A673 (cell line): ENCODE data around the gene AKAIN1. TPM values are rescaled to one million over a fixed set of nuclear protein-coding genes. Genes with fewer than 3 reads are reported as not detected.

Experiments used
- BruUV-seq: library from RNA; stranded (reverse); fragments of 400-500 nt; replicated peaks from 2 replicates; lab custom pipeline; 2021; lab: Mats Ljungman, UMichigan
- CTCF ChIA-PET: fragments of 300-600 bp; sonication (Branson Sonifier 250); formaldehyde crosslinking; loops from one replicate; lab custom pipeline; 2022; ENCODE audit warnings: antibody characterized with exemption; lab: Charles Lee
- POLR2A ChIA-PET: fragments of 300-600 bp; sonication (Branson Sonifier 250); formaldehyde crosslinking; loops from one replicate; lab custom pipeline; 2022; ENCODE audit warnings: antibody characterized with exemption; ENCODE audit not compliant: low non-redundant PET; lab: Charles Lee
- DNase-seq: peaks from one replicate; pipeline ENCODE4 v3.0.0-alpha.2; 2015; ENCODE audit warnings: low spot score
- H3K27ac ChIP-seq: fragments of 200-600 bp; sonication (generic); 2 replicates; pipeline ENCODE4 v1.5.1; 2016; ENCODE audit warnings: mixed run types, low read depth, mild to moderate bottlenecking, mixed read lengths, antibody characterized with exemption, low read length; ENCODE audit not compliant: poor library complexity, severe bottlenecking
- H3K27me3 ChIP-seq: fragments of 200-600 bp; sonication (generic); replicated peaks from 2 replicates; pipeline ENCODE4 v1.6.1; 2017; ENCODE audit warnings: mixed run types, low read depth, mild to moderate bottlenecking, mixed read lengths, antibody characterized with exemption, low read length; ENCODE audit not compliant: insufficient read depth, poor library complexity
- H3K36me3 ChIP-seq: fragments of 200-600 bp; sonication (generic); 2 replicates; pipeline ENCODE4 v1.6.1; 2016; ENCODE audit warnings: mixed run types, mild to moderate bottlenecking, mixed read lengths, antibody characterized with exemption, low read length; ENCODE audit not compliant: insufficient read depth, poor library complexity, severe bottlenecking
- H3K4me1 ChIP-seq: fragments of 200-600 bp; sonication (generic); 2 replicates; pipeline ENCODE4 v1.6.1; 2017; ENCODE audit warnings: mixed run types, mild to moderate bottlenecking, mixed read lengths, antibody characterized with exemption, low read length; ENCODE audit not compliant: insufficient read depth, poor library complexity, severe bottlenecking
- H3K4me3 ChIP-seq: fragments of 200-600 bp; sonication (generic); 2 replicates; pipeline ENCODE4 v1.5.1; 2016; ENCODE audit warnings: low read depth, mixed run types, mild to moderate bottlenecking, mixed read lengths, low read length; ENCODE audit not compliant: poor library complexity, severe bottlenecking
- H3K9me3 ChIP-seq: fragments of 200-600 bp; sonication (generic); 2 replicates; pipeline ENCODE4 v1.6.1; 2016; ENCODE audit warnings: mixed run types, low read depth, mild to moderate bottlenecking, mixed read lengths, antibody characterized with exemption, low read length; ENCODE audit not compliant: poor library complexity, severe bottlenecking
- CTCF ChIP-seq: fragments of 300-800, 200-600 bp; sonication (generic); conservative IDR thresholded peaks from 2 replicates; pipeline ENCODE4 v1.5.1; 2017; ENCODE audit warnings: low read depth, mild to moderate bottlenecking, antibody characterized with exemption, low read length, moderate library complexity, mixed read lengths
- EZH2 ChIP-seq: fragments of 200-600 bp; sonication (generic); IDR thresholded peaks from 2 replicates; pipeline ENCODE4 v1.6.1; 2017; ENCODE audit warnings: borderline replicate concordance, low read depth, mild to moderate bottlenecking, mixed read lengths, antibody characterized with exemption, low read length; ENCODE audit not compliant: poor library complexity, severe bottlenecking
- intact Hi-C: fragments of 100-400 bp; cut with micrococcal nuclease; formaldehyde crosslinking; loops from one replicate; pipeline ENCODE4 v1.10.0; 2022; ENCODE audit not compliant: unreplicated experiment
- total RNA-seq: library from RNA; stranded (reverse); gene quantifications from 2 replicates; pipeline ENCODE4 v1.2.3, GENCODE V29; 2021

Gene AKAIN1
- total RNA-seq, 1 experiment from 2014 or later, result not detected

- CTCF ChIA-PET, result no interaction called here
- Histone ChIP-seq H3K27ac (peak overlapping the region; percentile 100), H3K36me3 (peaks cover 7% of the 10 kb centered on the region), H3K9me3 (no peaks in the 10 kb centered on the region), H3K27me3 (peaks cover 5% of the 10 kb centered on the region), H3K4me3 (peak overlapping the region; percentile 70), H3K4me1 (peaks cover 13% of the 10 kb centered on the region)
- intact Hi-C loops, result loop anchor here (5.0 kb wide), 1 partner anchor 59 kb away; the partner anchor contains the start of gene ZBTB14
- POLR2A ChIA-PET, result no interaction called here
- BruUV-seq, result no TSS peak
- peak; percentile 29 for DNase-seq
- TF ChIP-seq CTCF, result no peak
- TF ChIP-seq EZH2, result no peak
Observed at GRCh38 chr18:5238371-5238976, 41.4 kb upstream of the AKAIN1 start.

GRCh38 chr18:5237723-5238370 is 40.8 kb upstream of the AKAIN1 start:
- peaks cover 13% of the 10 kb centered on the region for H3K4me1 ChIP-seq
- ChIA-PET POLR2A (no interaction called here), CTCF (interaction anchor here (0.6 kb wide), 1 partner anchor 1362 kb away, joined by 4 read pairs; no protein-coding TSS in a partner anchor)
- H3K9me3 ChIP-seq, result no peaks in the 10 kb centered on the region
- peaks cover 7% of the 10 kb centered on the region for H3K36me3 ChIP-seq
- DNase-seq, result peak; percentile 90
- peak overlapping the region; percentile 100 for H3K27ac ChIP-seq
- BruUV-seq, result no TSS peak
- peaks cover 5% of the 10 kb centered on the region for H3K27me3 ChIP-seq
- intact Hi-C loops, result loop anchor here (5.0 kb wide), 1 partner anchor 59 kb away; the partner anchor contains the start of gene ZBTB14
- H3K4me3 ChIP-seq, result peak overlapping the region; percentile 70
- TF ChIP-seq EZH2 (no peak), CTCF (no peak)

- Histone ChIP-seq H3K9me3 (no peaks in the 10 kb centered on the region), H3K4me3 (peak overlapping the region; percentile 70), H3K27me3 (peaks cover 5% of the 10 kb centered on the region), H3K4me1 (peaks cover 13% of the 10 kb centered on the region), H3K27ac (peak overlapping the region; percentile 100), H3K36me3 (peaks cover 7% of the 10 kb centered on the region)
- TSS peak; percentile 80 for BruUV-seq
- TF ChIP-seq CTCF (no peak), EZH2 (no peak)
- ChIA-PET POLR2A (no interaction called here), CTCF (interaction anchor here (0.6 kb wide), 1 partner anchor 1361 kb away, joined by 4 read pairs; no protein-coding TSS in a partner anchor)
- no peak for DNase-seq
- intact Hi-C loops, result loop anchor here (5.0 kb wide), 1 partner anchor 60 kb away; the partner anchor contains the start of gene ZBTB14
Observed at GRCh38 chr18:5237083-5237722, 40.1 kb upstream of the AKAIN1 start.
